ENCODE measurements around the gene LIN28B. TPM values are rescaled to one million over a fixed set of nuclear protein-coding genes. Genes with fewer than 3 reads are reported as not detected.
A peak's percentile ranks its signal among the peaks of the same experiment; 100 is the strongest.
"Not testable (repeated sequence)": the region's sequence is repeated elsewhere in the genome, so short reads cannot be mapped to it uniquely, and the experiment has no call there.

Gene LIN28B
- total RNA-seq, 1 donor from 2014 or later = 5.1 TPM

GRCh38 chr6:105013459-105013858 is 56.6 kb downstream of the LIN28B start:
- not testable (repeated sequence) for DNase-seq (ENCODE audit: low spot score)

GRCh38 chr6:105014448-105014847 is 57.5 kb downstream of the LIN28B start:
- no peak for DNase-seq (ENCODE audit: low spot score)

GRCh38 chr6:105014954-105015353 is 58.0 kb downstream of the LIN28B start:
- DNase-seq (ENCODE audit: low spot score) = no peak

- peak; percentile 68 for DNase-seq (ENCODE audit: low spot score)
Observed at GRCh38 chr6:105015482-105015881, 58.6 kb downstream of the LIN28B start.

DNA sequence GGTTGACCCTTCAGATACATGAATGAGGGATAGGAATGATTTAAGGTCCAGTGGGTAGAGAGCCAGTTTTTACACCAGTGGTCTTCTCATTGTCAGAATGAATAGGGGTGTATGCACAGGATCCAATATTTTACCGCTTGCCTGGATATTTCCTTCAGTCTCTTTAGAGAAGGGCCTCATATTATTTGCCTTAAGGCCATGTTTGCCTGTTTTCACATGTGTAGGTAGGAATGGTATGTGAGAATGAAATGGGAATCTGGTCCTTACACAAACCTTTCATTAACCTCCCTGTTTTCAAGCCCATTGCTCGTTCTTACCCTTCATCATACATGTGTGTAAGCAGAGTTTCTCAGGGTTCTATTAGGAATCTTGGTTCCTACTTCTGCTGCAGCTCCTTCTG is 62.4 kb downstream of the LIN28B start:
- no peak for DNase-seq (ENCODE audit: low spot score)

GRCh38 chr6:105021399-105021798 is 64.5 kb downstream of the LIN28B start:
- no peak for DNase-seq (ENCODE audit: low spot score)

GRCh38 chr6:105022416-105022815 is 65.5 kb downstream of the LIN28B start:
- DNase-seq (ENCODE audit: low spot score) = no peak

DNA sequence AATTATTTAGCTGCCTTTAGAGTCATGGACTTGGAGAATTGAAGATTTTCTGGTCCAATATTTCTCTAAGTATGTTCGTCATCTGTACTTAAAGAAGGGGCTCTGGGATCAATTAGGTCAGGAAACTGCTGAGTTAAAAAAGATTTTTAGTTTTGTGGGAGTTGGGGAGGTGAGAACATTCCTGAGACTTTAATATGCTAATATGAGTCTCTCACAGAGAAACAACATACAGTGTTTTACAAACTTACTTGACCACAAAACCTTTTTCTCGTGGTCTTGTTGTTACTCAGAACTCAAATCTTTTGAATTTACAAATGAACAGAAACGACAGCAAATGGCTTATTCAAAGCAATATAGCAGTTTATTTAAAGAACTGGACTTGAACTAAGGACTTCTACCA is 67.9 kb downstream of the LIN28B start:
- DNase-seq (ENCODE audit: low spot score) = no peak

DNA sequence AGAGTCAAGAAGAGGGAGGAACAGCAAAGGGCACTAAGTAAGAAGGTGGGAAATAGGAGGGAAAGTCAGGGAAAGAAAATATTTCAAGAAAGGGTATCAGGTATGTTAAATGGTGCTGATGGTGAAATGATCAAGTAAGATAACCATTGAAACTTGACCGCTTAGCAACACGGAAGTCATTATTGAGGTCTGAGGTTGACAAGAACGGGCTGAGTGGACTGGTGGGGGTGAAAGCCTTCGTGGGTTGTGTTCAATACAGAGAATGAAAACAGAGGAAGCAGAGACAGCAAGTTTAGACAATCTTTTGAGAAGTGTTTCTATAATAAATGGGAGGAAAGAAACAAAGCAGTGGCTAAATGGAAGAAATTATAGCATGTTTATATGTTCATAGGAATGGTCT is 72.0 kb downstream of the LIN28B start:
- DNase-seq (ENCODE audit: low spot score) = no peak

DNA sequence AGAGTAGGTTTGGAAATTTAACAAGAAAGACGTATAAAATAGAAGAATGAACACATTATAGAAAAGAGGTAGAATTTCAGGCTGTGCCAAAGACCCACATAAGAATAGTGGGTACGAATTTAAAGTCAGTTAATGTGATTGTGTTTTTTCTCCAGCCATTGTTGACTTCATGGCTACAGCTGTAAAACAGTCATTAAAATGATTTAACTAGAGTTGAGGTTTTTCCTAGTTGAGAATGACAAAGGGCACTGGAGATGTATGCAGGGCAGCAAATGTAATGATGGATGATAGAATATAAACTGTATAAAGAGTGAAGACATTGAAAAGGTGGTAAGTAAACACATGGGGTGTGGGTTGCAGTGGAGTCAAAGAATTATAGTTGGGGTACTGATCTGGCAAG is 72.7 kb downstream of the LIN28B start:
- DNase-seq (ENCODE audit: low spot score) = no peak

GRCh38 chr6:105034470-105034869 is 77.6 kb downstream of the LIN28B start:
- DNase-seq (ENCODE audit: low spot score) = no peak

DNA sequence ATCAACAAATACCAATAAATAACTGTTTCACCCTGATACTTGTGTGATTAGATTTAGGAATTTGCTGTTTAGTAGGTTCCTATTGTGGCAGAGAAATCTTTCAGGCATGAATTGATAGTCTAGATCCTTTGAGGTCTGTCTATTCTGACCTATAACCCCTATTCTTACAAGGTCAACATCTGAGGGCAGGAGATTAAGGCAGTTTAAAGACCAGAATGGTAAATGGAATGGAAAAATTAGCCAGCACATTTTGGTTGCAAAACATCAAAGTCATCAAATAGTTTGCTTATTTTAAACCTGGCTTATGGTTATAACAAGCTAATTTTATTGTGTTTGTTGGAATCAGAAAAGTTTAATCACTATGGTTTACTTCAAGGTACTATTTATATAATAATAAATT is 78.4 kb downstream of the LIN28B start:
- DNase-seq (ENCODE audit: low spot score) = no peak

GRCh38 chr6:105036351-105036750 is 79.4 kb downstream of the LIN28B start:
- DNase-seq (ENCODE audit: low spot score) = no peak

- DNase-seq (ENCODE audit: low spot score) = no peak
Observed at GRCh38 chr6:105038259-105038658, 81.4 kb downstream of the LIN28B start.

DNA sequence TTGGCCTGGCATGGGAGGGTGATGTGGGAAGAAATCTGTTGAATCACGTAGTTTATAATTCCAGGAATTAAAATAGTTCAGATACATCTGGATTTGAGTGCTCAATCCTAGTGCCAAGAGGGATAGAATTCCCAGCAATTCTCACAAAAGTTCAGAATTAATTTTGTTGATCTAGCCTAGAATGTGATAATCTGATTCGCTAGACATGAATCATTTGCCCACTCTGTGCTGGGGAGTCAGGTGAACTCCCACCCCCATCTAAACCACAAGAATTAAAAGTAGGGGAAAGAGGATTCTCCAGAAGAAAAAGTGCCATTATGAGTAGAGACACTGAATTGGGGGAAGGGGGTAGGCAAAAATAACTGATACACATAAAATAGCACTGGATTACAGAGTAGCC is 85.0 kb downstream of the LIN28B start:
- DNase-seq (ENCODE audit: low spot score) = no peak

DNA sequence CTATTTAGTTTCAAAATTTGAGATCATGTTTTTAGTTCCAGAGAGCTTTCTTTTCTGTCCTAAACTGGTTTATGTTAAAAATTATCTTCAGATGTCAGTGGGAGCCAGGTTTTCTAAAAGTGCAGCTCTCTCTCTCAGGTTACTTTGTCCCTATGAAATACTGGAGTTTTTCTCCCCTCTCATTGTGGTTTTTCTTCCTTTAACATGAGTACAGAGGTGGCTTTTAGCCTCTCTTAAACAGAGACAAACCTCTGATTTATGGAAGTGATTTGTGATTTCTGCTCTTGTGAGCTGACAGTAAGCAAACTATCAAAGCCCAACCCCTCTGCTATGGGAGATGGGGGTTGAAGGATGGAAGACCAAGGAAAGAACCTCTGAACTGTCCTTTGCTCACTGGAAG is 85.7 kb downstream of the LIN28B start:
- no peak for DNase-seq (ENCODE audit: low spot score)

DNA sequence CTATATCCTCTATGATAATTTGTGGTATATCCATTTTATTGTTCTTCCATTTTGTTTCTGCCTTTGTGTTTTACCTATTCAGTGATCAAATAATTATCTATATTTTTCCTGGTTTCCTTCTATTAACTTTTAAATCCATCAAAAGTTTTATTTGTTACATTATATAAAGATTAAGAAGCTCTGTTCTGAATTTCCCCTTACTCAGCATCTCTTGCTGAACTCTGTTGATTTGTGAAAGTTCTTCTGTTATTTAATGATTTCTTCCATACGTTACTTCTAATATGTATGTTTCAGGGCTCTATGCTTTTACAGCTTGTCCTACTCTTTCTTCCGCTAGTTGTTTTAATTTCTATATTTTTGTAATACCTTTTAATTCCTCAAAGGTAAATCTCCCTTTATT is 87.1 kb downstream of the LIN28B start:
- DNase-seq (ENCODE audit: low spot score) = no peak

DNA sequence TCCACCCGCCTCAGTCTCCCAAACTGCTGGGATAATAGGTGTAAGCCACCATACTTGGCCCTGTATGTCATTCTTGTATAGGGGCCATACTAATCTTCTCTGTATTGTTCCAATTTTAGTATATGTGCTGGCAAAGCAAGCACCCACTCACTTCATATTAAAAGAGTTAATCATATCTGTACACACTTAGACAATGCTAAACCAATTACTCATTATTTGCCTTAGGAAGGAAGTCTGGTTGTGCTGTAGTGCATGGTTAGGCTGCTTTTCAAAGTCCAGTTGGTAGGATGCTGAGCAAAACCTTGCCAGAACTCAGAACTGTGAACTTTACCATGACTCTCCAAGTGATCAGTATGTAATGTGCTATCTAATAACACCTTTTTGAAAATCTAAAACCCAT is 88.6 kb downstream of the LIN28B start:
- no peak for DNase-seq (ENCODE audit: low spot score)

- DNase-seq (ENCODE audit: low spot score) = no peak
Observed at GRCh38 chr6:105051941-105052471, 95.1 kb downstream of the LIN28B start.

DNA sequence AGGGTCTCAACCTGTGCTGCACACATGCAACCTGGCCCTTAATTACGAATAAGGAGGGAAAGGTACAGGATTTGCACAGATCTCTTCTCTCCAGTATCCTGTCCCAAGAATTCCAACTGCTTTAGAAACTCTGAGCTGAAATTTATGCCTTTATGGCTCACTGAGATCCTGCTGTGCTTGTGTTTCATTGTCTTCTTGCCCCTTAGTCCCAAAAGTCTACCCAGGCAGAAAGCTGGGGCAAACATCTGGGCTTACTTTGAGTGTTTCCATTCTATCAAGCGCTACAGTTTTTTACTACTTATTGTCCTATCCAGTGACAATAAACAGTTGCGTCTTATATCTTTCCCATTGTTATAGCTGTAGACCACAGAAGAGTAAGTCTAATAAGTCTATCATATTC is 99.7 kb downstream of the LIN28B start:
- no peak for DNase-seq (ENCODE audit: low spot score)

DNA sequence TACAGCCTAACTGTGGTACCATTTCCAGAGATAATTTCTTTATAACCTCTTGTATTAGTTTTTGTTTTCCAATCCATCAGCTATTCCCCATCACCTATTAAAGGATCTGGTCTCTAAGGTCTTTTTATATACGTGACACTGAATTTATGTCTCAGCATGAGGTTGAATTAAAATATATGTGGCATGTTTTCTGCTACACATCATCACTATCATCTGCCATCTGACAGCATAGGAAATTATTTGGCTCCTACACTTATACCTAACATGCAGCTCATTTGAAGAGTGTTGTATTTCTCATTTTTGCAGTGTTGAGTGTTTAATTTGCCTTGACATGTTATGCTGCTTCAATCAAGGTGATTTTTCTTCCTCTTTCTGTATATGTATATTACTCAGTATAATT is 100.3 kb downstream of the LIN28B start:
- DNase-seq (ENCODE audit: low spot score) = no peak

DNA sequence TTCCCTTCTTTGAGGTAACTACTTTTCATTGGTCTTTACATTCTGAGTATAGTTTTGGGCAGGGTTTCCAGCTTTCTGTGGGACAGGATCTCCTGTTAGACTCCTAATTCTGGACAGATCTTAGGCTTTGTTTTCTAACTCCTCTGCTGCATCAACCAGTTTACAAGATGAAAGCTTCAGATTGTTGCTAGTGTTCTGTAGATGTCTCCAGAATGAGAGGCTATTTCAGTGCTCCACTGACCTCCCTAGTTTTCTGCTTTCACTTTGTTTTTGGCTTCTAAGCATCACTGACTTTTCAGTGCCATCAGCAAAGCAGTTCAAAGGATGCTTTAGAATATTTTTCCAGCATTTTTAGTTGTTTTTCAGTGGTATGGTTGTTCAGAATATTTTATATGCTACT is 101.4 kb downstream of the LIN28B start:
- DNase-seq (ENCODE audit: low spot score) = no peak

GRCh38 chr6:105058846-105059245 is 101.9 kb downstream of the LIN28B start:
- DNase-seq (ENCODE audit: low spot score) = no peak

- no peak for DNase-seq (ENCODE audit: low spot score)
Observed at GRCh38 chr6:105066233-105066632, 109.3 kb downstream of the LIN28B start.

DNA sequence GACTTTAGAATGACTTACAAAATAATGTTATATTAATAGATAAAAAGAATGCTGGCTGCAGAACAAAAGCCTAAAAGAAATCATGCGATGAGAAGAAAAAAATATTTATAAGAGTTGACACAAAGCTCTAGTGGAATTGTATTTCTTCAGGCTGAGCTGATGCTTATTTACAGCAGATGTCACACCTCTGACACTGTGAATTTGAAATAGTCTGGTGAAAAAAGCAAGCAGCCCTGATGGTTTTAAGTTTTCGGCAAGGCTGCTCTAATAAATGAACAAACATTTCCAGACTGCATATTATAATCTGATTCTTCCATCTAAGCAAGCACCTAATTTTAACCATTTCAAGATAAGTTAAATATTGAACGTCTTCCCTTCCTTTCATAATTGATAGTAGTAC is 109.9 kb downstream of the LIN28B start:
- DNase-seq (ENCODE audit: low spot score) = no peak
